ENCODE data around the gene TMSB15B. TPM values are rescaled to one million over a fixed set of nuclear protein-coding genes. Genes with fewer than 3 reads are reported as not detected.

The TMSB15B gene
- total and polyA plus RNA-seq, 10 donors, result 2.0 to 8.6 (median 4.0) TPM

Other genes starting within 250 kb of the TMSB15B start
- under 1 TPM in 2 of 7 donors, not detected in 5; 0.17 to 0.39 TPM for gene PLP1, start 185.8 kb upstream of the TMSB15B start, total RNA-seq
- 10 to 100 TPM in 1 of 3 donors, under 1 TPM in 2; 0.23 to 20.6 (median 0.54) TPM for gene PLP1, start 185.8 kb upstream of the TMSB15B start, polyA plus RNA-seq
- gene RAB9B, start 130.4 kb upstream of the TMSB15B start, total RNA-seq, result 1 to 10 TPM in 1 of 7 donors, under 1 TPM in 6; 0.43 to 1.0 (median 0.92) TPM
- under 1 TPM; 0.46 to 0.51 (median 0.47) TPM for gene RAB9B, start 130.4 kb upstream of the TMSB15B start, polyA plus RNA-seq
- gene H2BW1, start 51.1 kb downstream of the TMSB15B start, total RNA-seq, result not detected
- gene H2BW1, start 51.1 kb downstream of the TMSB15B start, polyA plus RNA-seq, result not detected
- gene H2BW2, start 77.3 kb downstream of the TMSB15B start, total RNA-seq, result not detected
- gene H2BW2, start 77.3 kb downstream of the TMSB15B start, polyA plus RNA-seq, result not detected
- 1 to 10 TPM in 5 of 7 donors, under 1 TPM in 2; 0.61 to 3.5 (median 1.4) TPM for gene TMSB15C, start 113.6 kb downstream of the TMSB15B start, total RNA-seq
- 1 to 10 TPM in 2 of 3 donors, under 1 TPM in 1; 0.77 to 1.3 (median 1.1) TPM for gene TMSB15C, start 113.6 kb downstream of the TMSB15B start, polyA plus RNA-seq
- gene ZCCHC18, start 149.9 kb downstream of the TMSB15B start, total RNA-seq, result 10 to 100 TPM in 1 of 7 donors, 1 to 10 TPM in 6; 2.0 to 18.6 (median 3.6) TPM
- gene ZCCHC18, start 149.9 kb downstream of the TMSB15B start, polyA plus RNA-seq, result 10 to 100 TPM in 2 of 3 donors, 1 to 10 TPM in 1; 8.8 to 12.0 (median 11.8) TPM
- 10 to 100 TPM; 11.5 to 31.7 (median 15.4) TPM for gene SLC25A53, start 194.4 kb downstream of the TMSB15B start, total RNA-seq
- 1 to 10 TPM; 4.5 to 9.3 (median 5.0) TPM for gene SLC25A53, start 194.4 kb downstream of the TMSB15B start, polyA plus RNA-seq
- 10 to 100 TPM; 15.3 to 24.6 (median 19.2) TPM for gene FAM199X, start 203.8 kb downstream of the TMSB15B start, total RNA-seq
- 1 to 10 TPM; 5.5 to 8.0 (median 5.6) TPM for gene FAM199X, start 203.8 kb downstream of the TMSB15B start, polyA plus RNA-seq